HG02798 (cell line): ENCODE data around the gene PDZD2.
"Not testable (repeated sequence)": the region's sequence is repeated elsewhere in the genome, so short reads cannot be mapped to it uniquely, and the experiment has no call there.

Experiments used
- ATAC-seq: cut with Tn5 transposase; IDR thresholded peaks from one replicate; pipeline ENCODE4 v1.9.1; 2021; ENCODE audit warnings: mild to moderate bottlenecking; ENCODE audit not compliant: unreplicated experiment, poor library complexity

Gene PDZD2

DNA sequence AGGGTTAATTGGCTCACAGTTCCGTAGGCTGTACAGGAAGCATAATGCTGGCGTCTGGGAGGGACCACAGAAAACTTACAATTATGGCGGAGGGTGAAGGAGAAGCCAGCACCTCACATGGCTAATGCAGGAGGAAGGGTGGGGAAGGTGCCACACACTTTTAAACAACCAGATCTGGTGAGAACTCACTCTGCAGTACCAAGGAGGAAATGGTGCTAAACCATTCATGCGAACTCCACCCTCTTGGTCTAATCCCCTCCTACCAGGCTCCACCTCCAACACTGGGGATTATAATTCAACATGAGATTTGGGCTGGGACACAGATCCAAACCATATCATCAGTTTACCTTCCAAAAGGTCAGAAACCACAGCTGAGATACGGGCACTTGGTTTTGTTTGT is 122.9 kb downstream of the PDZD2 start:
- ATAC-seq = no peak

DNA sequence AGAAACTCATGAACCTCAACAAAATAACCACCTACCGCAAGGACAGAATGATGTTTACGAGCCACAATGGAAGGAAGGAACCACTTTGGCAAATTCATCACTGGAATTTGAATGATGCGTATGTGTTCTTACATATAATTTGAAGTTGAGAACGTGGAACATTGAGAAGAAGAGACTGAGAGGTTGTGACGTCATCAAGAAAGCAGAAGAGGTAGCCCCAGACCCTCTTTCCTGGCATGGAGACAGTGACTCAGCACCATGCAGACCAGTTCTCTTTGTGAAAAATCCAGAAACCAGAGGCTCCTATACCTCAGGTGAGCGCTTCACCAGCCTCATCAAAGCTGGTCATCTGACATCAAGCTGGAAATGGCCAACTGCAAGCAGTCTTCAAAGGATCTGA is 124.5 kb downstream of the PDZD2 start:
- no peak for ATAC-seq

DNA sequence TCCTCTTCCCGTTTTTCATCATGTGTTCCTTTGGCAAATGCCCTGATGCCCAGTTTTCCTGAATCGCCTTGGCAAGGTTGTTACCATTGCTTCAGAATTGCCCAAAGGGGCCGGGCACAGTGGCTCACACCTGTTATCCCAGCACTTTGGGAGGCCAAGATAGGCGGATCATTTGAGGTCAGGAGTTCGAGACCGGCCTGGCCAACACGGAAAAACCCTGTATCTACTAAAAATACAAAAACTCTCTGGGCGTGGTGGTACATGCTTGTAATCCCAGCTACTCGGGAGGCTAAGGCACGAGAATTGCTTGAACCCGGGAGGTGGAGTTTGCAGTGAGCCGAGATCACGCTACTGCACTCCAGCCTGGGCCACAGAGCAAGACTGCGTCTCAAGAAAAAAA is 125.8 kb downstream of the PDZD2 start:
- not testable (repeated sequence) for ATAC-seq

DNA sequence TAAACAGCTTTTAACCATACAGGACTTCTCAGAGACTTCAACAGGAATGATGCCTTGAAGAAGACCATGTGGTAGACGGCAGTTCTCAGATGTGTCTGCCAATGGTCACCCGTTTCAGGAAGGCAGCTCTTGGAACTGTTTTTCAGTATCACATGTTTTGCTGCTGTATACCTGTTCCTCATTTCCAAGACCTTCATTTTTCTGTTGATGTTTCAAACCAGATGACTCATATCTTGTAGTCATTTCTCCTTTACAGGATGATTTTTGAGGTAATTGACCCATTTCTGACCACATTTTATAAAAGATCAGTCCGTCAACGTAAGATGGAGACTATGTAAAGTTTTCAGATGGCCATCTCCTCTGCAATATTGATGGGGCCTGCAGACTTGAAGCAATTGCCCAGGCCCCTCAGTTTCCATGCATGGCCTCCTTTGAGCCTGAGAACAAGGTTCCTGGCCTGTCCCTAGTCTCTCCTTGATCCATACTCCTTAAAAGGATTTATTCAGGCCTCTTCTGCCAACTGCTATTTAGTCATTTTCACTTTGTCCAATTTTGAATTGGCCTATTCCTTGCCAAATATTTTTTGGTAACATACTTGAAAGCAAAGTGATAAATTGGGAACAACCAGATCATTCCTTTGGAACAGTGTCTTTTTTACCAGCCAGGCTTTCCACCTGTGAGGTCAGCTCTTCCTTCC is 128.6 kb downstream of the PDZD2 start:
- ATAC-seq = no peak

DNA sequence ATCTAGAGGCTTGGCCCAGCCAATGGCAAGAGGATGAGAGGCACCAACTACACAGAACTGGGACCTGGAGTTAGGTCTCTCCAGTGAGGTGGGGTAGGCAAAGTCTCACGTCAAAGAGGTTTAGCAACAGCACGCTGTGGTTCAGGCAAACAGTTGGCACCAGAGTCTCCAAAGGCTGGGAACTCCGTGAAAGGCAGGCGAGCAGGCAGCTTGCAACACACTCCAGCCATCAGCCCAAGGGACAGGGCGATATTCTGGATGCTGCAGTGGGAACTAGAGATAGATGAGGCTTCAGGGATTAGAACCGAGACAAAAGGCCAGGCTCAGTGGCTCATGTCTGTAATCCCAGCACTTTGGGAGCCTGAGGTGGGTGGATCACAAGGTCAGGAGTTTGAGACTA is 129.1 kb downstream of the PDZD2 start:
- ATAC-seq = no peak

DNA sequence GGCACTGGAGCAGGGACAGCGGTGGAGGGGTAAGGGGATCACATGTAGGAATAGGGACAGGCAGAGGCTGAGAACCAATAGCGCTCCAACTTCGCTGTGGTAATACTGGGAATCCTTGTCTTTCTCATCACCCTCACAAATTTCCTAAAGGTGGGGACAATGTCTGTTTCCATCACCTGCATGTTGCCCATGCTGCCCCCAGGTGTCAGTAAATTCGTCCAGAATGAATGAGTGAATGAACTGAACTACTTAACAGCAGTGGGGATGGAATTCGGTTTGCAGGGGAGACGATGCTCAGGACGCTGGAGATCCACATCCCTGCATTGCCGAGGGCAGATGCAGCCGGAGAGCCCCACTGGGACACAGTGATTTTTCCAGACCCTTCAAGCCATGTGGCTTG is 129.9 kb downstream of the PDZD2 start:
- no peak for ATAC-seq

DNA sequence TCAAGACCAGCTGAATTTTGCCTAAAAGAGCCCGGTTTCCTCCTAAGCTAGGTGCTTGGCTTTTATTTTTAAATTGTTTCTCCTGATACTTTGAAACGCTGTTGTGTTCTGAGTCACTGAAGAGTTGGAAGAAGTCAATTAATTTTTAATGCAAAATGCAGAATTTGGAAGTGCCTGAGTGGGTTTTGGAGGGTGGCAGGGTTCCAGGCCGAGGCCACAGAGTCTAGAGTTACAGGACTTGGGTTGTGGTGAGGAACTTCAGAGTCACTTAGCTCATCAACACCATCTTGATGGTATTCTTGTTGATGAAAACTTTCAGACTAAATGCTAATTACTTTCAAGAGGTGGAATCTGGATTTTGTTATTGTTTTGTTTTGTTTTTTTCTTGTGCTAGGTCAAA is 130.6 kb downstream of the PDZD2 start:
- no peak for ATAC-seq

DNA sequence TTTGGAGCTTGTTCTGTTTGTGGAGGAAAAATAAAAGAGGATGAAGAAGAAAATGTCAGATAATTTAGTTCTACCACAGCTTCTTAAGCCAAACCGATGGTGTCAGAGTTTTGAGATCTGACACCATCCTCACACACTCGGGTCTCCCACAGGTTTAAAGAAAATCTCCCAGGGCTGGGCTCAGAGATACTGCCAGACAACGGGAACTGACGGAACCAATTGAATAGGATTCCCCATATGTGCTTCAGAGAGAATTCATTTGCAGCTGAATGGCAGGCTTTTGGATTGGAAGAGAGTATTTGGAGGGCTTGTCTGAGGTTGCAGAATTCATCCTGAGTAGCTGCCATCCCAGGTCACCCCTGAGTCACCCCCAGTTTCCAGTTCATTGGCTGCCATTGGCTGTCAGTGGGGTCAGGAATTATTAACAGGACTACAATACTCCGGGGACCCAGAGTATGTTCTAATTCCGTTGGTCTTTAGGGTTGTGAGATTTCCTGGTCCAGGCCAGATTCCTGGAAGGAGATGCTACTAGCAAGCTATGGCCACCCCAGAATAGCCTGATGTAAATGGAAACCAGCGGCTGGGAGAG is 131.3 kb downstream of the PDZD2 start:
- no peak for ATAC-seq

DNA sequence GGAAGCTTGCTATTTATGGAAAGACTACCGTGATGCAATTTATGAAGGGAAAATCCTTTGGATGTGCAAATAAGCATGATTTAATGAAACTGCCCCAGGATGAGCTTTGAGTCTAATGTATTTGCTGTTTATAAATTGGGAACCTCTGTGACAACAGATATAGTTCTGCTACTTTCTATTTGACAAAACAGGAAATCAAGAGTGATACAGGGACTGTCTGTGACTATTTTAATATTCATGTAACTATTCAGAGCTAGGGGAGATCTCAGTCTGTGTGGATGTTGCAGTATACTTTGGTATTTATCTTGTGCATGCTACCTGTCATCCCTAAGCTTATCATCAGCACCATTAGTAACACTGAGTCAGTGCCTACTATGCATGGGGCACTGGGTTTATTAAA is 132.1 kb downstream of the PDZD2 start:
- ATAC-seq = peak; percentile 87

DNA sequence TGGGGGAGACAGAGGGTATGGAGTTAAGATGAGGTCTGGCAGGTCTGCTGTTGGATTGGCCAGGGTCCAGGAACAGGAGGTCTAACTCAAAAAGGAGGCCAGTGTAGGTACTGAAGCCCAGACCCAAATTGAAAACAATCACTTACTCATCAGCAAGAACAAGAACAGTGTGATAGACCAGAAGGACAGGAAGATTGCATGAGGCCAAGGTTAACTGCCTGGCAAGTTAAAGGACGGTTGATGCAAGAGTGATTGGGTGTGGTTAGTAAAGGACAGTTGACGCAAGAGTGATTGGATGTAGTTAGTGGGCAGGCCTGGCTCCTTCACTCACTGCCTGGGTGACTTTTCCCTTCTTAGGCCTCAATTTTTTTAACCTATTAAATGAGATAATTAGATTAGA is 132.6 kb downstream of the PDZD2 start:
- ATAC-seq = no peak

DNA sequence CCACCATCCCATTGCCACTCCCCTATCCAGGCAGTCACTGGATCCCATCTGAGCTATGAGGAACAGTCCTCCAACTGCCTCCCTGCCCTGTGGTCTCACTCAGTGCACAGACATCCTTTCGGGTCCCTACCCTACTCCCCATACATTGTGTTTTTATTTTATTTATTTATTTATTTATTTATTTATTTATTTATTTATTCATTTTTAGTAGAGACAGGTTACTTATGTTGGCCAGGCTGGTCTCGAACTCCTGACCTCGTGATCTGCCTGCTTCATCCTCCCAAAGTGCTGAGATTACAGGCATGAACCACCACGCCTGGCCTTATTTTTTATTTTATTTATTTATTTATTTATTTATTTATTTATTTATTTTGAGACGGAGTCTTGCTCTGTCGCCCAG is 137.4 kb downstream of the PDZD2 start:
- ATAC-seq = not testable (repeated sequence)

DNA sequence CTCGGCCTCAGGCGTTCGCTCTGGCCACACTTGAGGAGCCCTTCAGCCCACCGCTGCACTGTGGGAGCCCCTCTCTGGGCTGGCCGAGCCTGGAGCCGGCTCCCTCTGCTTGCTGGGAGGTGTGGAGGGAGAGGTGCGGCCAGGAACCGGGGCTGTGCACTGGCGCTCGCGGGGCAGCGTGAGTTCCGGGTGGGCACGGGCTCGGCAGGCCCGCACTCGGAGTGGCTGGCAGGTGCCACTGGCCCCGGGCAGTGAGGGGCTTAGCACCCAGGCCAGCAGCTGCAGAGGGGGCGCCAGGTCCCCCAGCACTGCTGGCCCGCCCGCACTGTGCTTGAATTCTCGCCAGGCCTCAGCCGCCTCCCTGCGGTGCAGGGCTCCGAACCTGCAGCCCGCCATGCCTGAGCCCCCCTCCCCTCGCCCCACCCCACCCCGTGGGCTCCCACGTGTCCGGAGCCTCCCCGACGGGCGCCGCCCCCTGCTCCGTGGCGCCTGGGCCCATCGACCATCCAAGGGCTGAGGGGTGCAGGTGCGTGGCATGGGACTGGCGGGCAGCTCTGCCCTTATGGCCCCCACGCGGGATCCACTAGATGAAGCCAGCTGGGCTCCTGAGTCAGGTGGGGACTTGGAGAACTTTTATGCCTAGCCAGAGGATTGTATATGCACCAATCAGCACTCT is 138.2 kb downstream of the PDZD2 start:
- ATAC-seq = no peak

DNA sequence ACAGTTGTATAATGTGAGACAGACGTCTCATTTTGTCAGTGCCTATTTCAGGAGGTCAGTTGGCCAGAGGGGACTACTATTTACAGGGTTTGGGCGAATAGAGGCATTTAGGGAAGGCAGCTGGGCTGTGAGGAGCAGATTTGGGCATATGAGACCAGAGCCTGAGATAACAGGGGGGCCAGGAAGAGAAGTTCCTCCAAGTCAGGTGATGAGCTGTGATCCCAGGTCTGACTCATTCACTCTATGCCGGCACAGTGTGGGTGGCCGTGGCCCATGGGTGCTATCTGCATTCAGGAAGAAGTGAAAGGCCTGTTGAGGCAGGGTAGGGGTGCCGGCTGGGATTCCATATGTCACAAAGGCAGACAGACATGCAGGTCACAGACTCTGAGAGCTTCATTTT is 142.8 kb downstream of the PDZD2 start:
- no peak for ATAC-seq

DNA sequence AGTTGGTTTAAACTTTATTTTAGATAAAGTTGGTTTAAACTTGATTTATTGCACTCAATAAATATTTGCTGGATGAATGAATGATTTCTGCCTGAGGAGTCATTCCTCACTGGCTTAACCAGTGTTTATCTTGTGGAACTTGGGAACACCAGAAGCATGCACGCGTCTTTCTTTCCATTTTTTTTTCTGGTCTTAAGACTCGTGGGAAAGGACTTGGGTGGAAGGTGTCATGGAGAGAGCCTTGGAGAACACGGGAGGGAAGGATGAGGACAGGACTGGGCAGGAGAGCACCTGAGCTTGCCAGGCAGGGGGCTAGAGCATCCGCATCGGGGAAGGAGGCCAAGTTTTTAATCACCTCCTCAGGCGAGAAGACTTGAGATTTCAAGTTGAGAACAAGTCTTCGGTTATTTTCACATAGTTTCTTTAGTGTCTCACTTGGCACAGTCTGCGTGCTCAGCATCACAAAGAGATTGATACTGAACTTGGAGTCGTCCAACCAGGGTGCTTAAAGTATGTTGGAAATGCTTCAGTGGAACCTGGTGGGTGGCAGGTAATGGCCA is 144.2 kb downstream of the PDZD2 start:
- ATAC-seq = no peak

DNA sequence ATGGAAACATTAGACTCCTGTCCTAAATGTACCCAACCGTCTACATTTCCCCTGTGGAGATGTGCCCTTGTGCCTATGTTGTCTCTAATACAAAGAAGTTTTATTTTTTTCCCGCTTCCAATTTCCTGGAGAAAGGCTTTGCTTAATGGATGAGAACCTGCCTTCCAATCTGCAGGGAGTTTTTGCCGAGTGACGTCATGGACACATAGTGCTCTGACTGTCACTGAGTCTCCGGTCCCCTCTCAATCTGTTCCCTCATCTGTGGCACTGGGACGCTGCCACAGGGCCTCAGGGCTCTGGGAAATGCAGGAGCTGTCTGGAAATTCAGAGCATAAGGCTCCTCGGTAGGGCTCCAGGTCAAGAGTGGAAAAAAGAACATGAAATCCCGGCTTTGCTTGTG is 144.8 kb downstream of the PDZD2 start:
- no peak for ATAC-seq

DNA sequence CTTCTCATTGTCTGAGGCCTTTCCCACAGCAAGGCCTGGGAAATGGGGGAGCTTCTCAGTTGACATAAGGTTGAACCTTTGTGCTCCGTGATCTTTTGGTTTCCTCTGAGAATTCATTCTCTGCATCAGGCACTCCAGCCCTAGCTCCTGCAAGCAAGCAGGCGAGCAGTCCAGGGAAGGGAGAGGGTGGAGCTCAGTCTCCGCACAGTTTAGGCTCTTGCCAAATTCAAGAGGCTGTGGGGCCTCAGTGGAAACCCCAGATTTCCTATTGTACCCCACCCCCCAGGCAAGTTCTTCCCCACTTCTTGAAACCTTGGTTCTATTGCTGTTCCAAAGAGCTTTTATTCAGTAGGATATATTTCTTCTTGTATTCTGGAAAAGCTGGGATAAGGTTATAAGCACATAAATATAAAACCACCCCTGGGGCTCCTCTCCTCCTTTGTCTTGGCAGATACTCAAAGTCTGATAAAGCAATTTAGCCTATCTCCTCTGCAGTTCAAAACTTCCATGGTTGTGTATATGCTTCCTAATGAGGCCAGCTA is 147.2 kb downstream of the PDZD2 start:
- no peak for ATAC-seq

DNA sequence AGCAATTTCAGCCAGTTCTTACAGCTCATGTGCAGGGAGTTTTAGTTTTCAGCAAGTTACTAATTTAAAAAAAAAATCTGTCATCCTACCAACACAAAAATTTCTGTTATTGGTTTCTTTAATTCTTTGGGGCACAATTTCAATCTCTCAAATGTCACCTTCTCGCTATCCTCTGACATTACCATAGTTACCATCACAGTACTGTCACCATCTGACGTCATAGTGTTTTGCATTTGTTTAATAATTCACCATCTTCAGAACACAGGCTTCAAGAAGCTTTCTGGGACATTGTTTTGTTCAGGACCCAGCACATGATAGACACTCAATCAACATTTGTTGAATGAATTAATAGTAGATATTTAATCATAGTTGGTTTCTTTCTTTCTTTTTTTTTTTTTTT is 155.1 kb downstream of the PDZD2 start:
- ATAC-seq = no peak

DNA sequence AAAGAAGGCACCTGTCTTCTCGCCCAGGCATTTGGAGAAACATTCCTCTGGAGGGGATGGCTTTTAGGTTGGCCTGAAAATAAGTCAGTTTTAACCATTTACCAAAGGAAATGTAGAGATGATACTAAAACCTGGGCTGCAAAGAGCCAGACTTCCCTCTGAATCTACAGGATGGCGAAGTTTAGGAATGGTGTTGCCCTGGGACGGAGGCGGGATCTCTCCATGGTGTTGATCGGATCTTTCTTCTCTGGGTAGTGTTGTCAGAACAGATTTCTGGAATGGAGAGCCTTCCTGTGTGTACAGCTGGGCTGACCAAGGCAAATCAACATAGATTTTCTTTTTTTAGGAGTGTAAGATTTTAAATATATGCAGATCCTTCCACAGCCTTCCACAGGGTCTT is 159.2 kb downstream of the PDZD2 start:
- ATAC-seq = no peak

DNA sequence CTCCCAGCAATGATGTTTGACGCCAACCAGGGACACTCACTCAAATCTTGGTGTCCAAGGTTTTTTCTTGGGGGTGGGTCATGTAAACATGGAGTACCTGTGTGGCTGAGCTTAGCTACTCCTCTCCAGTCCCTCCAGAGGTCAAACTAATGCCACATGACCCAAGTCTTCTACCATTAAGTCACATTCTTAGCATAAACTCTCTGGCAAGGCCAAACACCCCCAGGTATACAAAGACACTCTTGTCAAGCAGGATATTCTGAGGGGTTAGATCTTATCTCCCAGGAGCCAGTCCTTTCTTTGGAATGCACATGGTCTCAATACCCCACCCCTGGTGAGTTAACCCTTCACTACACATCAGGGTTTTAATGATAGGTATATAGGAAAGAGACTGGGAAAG is 161.4 kb downstream of the PDZD2 start:
- no peak for ATAC-seq

DNA sequence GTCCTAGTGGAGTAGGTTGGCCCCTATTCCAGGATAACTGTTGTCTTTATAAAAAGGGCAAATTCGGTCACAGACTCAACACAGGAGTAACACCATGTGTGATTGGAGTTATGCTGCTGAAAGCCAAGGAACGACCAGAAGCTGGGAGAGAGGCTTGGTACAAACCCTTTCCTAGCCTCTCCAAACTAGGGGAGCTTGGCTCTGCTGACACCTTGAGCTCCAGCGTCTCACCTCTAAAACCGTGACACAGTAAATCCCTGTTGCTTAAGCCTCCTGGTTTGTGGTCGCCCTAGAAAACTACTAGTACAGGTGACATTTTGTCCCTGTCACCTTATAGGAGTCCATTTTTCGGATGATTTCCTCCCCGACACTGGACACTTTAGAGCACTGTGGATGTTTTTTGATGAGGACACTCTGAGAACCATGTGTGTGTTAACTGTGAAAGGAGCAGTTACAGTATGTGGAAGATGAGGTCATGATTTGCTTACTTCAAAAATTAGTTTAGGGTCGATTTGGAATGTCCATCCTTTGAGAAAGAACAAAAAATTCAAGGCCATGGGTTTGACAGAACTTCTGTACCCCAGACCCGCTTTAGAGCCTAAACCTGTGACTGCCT is 167.0 kb downstream of the PDZD2 start:
- no peak for ATAC-seq

DNA sequence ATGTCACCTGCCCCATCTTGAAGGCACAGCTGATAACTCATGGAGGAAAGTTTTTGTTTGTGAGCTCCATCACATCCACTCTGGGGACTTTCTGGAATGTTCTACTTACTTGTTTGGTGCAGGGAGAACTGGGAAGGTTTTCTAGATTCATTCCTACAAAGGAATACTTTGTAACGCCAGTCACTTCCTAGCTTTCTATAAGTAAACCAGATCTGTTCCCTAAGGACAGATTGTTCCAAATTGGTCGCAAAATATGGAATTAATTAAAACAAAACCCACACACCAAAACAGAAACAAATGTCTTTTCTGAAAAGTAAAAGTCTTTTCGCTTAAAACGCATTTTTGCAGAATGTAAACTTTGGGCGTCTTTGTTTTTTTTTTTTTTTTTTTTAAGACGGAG is 167.6 kb downstream of the PDZD2 start:
- ATAC-seq = no peak
